EH (cell line): ENCODE data around the gene CCDC81.

Source experiments
- DNase-seq: peaks from one replicate; pipeline ENCODE4 v3.0.0-alpha.2; 2015; ENCODE audit warnings: low read depth

CCDC81 gene

GRCh38 chr11:86464509-86465221 lies 90.0 kb downstream of the CCDC81 start:
- no peak for DNase-seq

- no peak for DNase-seq
Observed at GRCh38 chr11:86468169-86468568, 93.5 kb downstream of the CCDC81 start.

- peak; percentile 70 for DNase-seq
Observed at GRCh38 chr11:86469491-86470388, 95.1 kb downstream of the CCDC81 start.
